PC-9 (cell line): ENCODE data around the gene LIX1. TPM values are rescaled to one million over a fixed set of nuclear protein-coding genes. Genes with fewer than 3 reads are reported as not detected.

Experiments used
- BruUV-seq: library from RNA; stranded (reverse); fragments of 400-500 nt; replicated peaks from 2 replicates; lab custom pipeline; 2021; lab: Mats Ljungman, UMichigan
- CTCF ChIA-PET: fragments of 300-600 bp; sonication (Branson Sonifier 250); formaldehyde crosslinking; loops from one replicate; lab custom pipeline; 2022; ENCODE audit warnings: antibody characterized with exemption; lab: Charles Lee
- POLR2A ChIA-PET: fragments of 300-600 bp; sonication (Branson Sonifier 250); formaldehyde crosslinking; loops from one replicate; lab custom pipeline; 2022; ENCODE audit warnings: antibody characterized with exemption; ENCODE audit not compliant: unreplicated experiment; lab: Charles Lee
- DNase-seq, 2 experiments: peaks; one replicate each; pipeline versions ENCODE4 v3.0.0 to v3.0.0-alpha.2; 2015 to 2022; ENCODE audit warnings: mixed read lengths in 1 of 2
- H2AFZ ChIP-seq: fragments of 200-600 bp; sonication (generic); 2 replicates; pipeline ENCODE4 v1.8.1; 2017; ENCODE audit warnings: antibody characterized with exemption
- H3F3A ChIP-seq: fragments of 200-600 bp; sonication (generic); 2 replicates; pipeline ENCODE4 v1.8.1; 2017; ENCODE audit warnings: antibody characterized with exemption, mild to moderate bottlenecking, low read depth; ENCODE audit not compliant: insufficient read depth
- H3K27ac ChIP-seq: fragments of 200-600 bp; sonication (generic); 2 replicates; pipeline ENCODE4 v1.6.1; 2016; ENCODE audit warnings: mixed run types
- H3K27me3 ChIP-seq: fragments of 200-600 bp; sonication (generic); 2 replicates; pipeline ENCODE4 v1.6.1; 2016; ENCODE audit warnings: low read depth, mixed run types; ENCODE audit not compliant: insufficient read depth
- H3K36me3 ChIP-seq: fragments of 200-600 bp; sonication (generic); 2 replicates; pipeline ENCODE4 v1.6.1; 2016; ENCODE audit warnings: low read depth, mixed run types
- H3K4me1 ChIP-seq: fragments of 200-600 bp; sonication (generic); replicated peaks from 2 replicates; pipeline ENCODE4 v1.6.1; 2016; ENCODE audit warnings: mixed run types; ENCODE audit not compliant: insufficient read depth
- H3K4me2 ChIP-seq: fragments of 200-600 bp; sonication (generic); 2 replicates; pipeline ENCODE4 v1.6.1; 2017; ENCODE audit warnings: mixed run types
- H3K4me3 ChIP-seq: fragments of 200-600 bp; sonication (generic); 2 replicates; pipeline ENCODE4 v1.6.1; 2016; ENCODE audit warnings: mixed run types
- H3K79me2 ChIP-seq: fragments of 200-600 bp; sonication (generic); 2 replicates; pipeline ENCODE4 v1.6.1; 2017; ENCODE audit warnings: low read depth, mixed run types
- H3K9me2 ChIP-seq: fragments of 200-600 bp; sonication (generic); 2 replicates; pipeline ENCODE4 v1.8.1; 2017; ENCODE audit warnings: mild to moderate bottlenecking; ENCODE audit not compliant: insufficient read depth
- H3K9me3 ChIP-seq: fragments of 200-600 bp; sonication (generic); 2 replicates; pipeline ENCODE4 v1.8.1; 2016; ENCODE audit warnings: low read depth; ENCODE audit not compliant: insufficient read depth
- H4K20me1 ChIP-seq: fragments of 200-600 bp; sonication (generic); 2 replicates; pipeline ENCODE4 v1.8.1; 2017; ENCODE audit not compliant: insufficient read depth
- EZH2 ChIP-seq: fragments of 200-600 bp; sonication (generic); IDR thresholded peaks from 2 replicates; pipeline ENCODE4 v1.8.0; 2017; ENCODE audit warnings: antibody characterized with exemption, low read depth
- intact Hi-C: fragments of 100-400 bp; cut with micrococcal nuclease; formaldehyde crosslinking; loops from one replicate; pipeline ENCODE4 v1.10.0; 2022; ENCODE audit not compliant: unreplicated experiment
- total RNA-seq: library from RNA; stranded (reverse); gene quantifications from 2 replicates; pipeline ENCODE4 v1.2.3, GENCODE V29; 2021
- TF ChIP-seq, protein P1 (sequence below): fragments of 200-600 bp; sonication (generic); conservative IDR thresholded peaks from 2 replicates; pipeline ENCODE4 v1.6.1; 2017; ENCODE audit warnings: mixed run types, antibody characterized with exemption, mild to moderate bottlenecking, moderate library complexity

LIX1 gene
- total RNA-seq, 1 experiment from 2014 or later: not detected

DNA sequence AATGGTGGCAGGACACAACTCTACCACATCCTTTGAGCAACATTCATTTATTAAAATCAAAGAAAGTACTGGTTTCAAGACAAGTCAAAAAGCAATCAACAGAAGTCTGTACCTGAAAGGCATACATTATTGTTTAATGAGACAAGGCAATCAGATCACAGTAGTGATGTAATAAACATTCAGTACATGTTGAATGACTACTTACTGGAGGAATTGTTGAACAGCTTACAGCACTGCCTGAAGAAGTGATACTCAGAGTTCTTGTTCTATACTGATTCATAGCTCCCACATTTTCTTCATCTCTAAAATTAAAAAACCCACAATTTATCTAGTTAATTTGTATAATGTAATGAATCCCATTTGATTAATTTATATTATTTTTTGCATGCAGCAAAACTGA, 22.4 kb upstream of the LIX1 start:
- Histone ChIP-seq H3F3A (peaks cover 5% of the 10 kb centered on the region; the same call in 1 of the 2 replicates), H3K4me3 (no peak overlapping the region), H3K27me3 (no peaks in the 10 kb centered on the region), H2AFZ (no peak overlapping the region), H3K27ac (no peak overlapping the region), H4K20me1 (no peaks in the 10 kb centered on the region; the same call in 1 of the 2 replicates), H3K9me3 (no peaks in the 10 kb centered on the region), H3K79me2 (no peaks in the 10 kb centered on the region), H3K36me3 (peaks cover 30% of the 10 kb centered on the region), H3K4me2 (no peak overlapping the region), H3K9me2 (no peaks in the 10 kb centered on the region), H3K4me1 (no peaks in the 10 kb centered on the region)
- no TSS peak for BruUV-seq
- POLR2A ChIA-PET: no interaction called here
- no peak for TF ChIP-seq EZH2
- TF ChIP-seq, protein P1, sequence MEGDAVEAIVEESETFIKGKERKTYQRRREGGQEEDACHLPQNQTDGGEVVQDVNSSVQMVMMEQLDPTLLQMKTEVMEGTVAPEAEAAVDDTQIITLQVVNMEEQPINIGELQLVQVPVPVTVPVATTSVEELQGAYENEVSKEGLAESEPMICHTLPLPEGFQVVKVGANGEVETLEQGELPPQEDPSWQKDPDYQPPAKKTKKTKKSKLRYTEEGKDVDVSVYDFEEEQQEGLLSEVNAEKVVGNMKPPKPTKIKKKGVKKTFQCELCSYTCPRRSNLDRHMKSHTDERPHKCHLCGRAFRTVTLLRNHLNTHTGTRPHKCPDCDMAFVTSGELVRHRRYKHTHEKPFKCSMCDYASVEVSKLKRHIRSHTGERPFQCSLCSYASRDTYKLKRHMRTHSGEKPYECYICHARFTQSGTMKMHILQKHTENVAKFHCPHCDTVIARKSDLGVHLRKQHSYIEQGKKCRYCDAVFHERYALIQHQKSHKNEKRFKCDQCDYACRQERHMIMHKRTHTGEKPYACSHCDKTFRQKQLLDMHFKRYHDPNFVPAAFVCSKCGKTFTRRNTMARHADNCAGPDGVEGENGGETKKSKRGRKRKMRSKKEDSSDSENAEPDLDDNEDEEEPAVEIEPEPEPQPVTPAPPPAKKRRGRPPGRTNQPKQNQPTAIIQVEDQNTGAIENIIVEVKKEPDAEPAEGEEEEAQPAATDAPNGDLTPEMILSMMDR: no peak
- intact Hi-C loops: loop anchor here (5.0 to 10.0 kb wide), 3 partner anchors 478 to 823 kb away; partner anchors contain the start of gene CAST
- no peak for DNase-seq
- CTCF ChIA-PET: interaction anchor here (0.6 to 1.1 kb wide), 2 partner anchors 23 to 413 kb away, joined by 3 read pairs; no protein-coding TSS in a partner anchor

DNA sequence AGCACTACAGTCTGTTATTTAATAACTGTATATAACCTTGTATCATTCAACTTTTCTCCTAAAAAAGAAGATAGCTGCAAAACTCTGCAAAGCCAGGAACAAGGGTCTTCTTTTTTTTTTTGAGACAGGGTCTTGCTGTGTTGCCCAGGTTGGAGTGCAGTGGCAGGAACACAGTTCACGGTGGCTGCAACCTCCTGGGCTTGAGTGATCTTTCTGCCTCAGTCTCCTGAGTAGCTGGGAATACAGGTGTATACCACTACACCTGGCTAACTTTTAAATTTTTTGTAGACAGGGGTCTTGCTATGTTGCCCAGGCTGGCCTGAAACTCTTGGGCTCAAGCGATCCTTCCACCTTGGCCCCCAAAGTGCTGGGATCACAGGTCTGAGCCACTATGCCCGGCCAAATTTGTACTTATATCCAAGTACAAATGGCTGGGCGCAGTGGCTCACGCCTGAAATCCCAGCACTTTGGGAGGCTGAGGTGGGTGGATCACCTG, 21.4 kb upstream of the LIX1 start:
- Histone ChIP-seq H3K9me2 (no peaks in the 10 kb centered on the region), H3K27ac (no peak overlapping the region), H3K4me2 (no peak overlapping the region), H4K20me1 (no peaks in the 10 kb centered on the region; the same call in 1 of the 2 replicates), H3K27me3 (no peaks in the 10 kb centered on the region), H3K9me3 (no peaks in the 10 kb centered on the region), H3K4me3 (no peak overlapping the region), H3K36me3 (peaks cover 26% of the 10 kb centered on the region), H3K4me1 (no peaks in the 10 kb centered on the region), H3K79me2 (no peaks in the 10 kb centered on the region), H3F3A (peaks cover 5% of the 10 kb centered on the region; the same call in 1 of the 2 replicates), H2AFZ (no peak overlapping the region)
- BruUV-seq: no TSS peak
- POLR2A ChIA-PET: no interaction called here
- CTCF ChIA-PET: interaction anchor here (0.5 to 1.1 kb wide), 3 partner anchors 80 to 1995 kb away, joined by 3 to 12 read pairs (median 6); no protein-coding TSS in a partner anchor
- TF ChIP-seq EZH2: no peak
- TF ChIP-seq, protein P1: no peak
- no peak for DNase-seq
- intact Hi-C loops: loop anchor here (5.0 to 10.0 kb wide), 3 partner anchors 477 to 822 kb away; partner anchors contain the start of gene CAST

DNA sequence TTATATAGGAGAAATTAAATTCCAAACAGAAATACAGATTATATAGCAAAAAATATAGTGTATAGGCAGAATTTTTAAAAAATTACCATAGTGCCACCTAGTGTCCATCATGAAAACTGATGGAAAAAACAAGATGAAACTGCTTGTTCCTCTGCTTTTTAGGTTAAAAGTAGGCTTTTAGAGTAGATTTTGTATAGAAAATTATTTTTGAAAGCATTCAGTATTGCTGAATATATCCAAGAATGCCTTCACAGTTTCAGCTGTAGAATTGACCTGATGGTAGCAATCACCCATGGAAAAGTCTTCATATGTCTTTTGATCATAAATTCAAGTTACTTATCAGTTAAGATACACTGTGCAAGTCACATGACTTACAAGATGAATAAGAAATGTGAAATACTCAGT, 21.0 kb upstream of the LIX1 start:
- Histone ChIP-seq H3K9me3 (0 out of 2 replicates have a peak, but pooled peaks cover under 1% of the 10 kb centered on the region), H3K4me1 (no peaks in the 10 kb centered on the region), H3K27ac (no peak overlapping the region), H3K9me2 (no peaks in the 10 kb centered on the region), H3F3A (peaks cover 5% of the 10 kb centered on the region; the same call in 1 of the 2 replicates), H3K36me3 (peaks cover 21% of the 10 kb centered on the region), H3K4me2 (no peak overlapping the region), H3K27me3 (no peaks in the 10 kb centered on the region), H3K4me3 (no peak overlapping the region), H2AFZ (no peak overlapping the region), H4K20me1 (no peaks in the 10 kb centered on the region; the same call in 1 of the 2 replicates), H3K79me2 (no peaks in the 10 kb centered on the region)
- DNase-seq: no peak
- ChIA-PET POLR2A (no interaction called here), CTCF (interaction anchor here (0.6 kb wide), 1 partner anchor 1996 kb away, joined by 12 read pairs; no protein-coding TSS in a partner anchor)
- no peak for TF ChIP-seq EZH2
- TF ChIP-seq, protein P1: peak; percentile 84
- intact Hi-C loops: loop anchor here (5.0 to 10.0 kb wide), 3 partner anchors 476 to 821 kb away; partner anchors contain the start of gene CAST
- no TSS peak for BruUV-seq
